ENCODE results near the gene RTEL1. TPM values are rescaled to one million over a fixed set of nuclear protein-coding genes. Genes with fewer than 3 reads are reported as not detected.

Gene RTEL1
- total RNA-seq, 4 donors from 2014 or later, result 14.1 to 87.4 (median 54.2) TPM

DNA sequence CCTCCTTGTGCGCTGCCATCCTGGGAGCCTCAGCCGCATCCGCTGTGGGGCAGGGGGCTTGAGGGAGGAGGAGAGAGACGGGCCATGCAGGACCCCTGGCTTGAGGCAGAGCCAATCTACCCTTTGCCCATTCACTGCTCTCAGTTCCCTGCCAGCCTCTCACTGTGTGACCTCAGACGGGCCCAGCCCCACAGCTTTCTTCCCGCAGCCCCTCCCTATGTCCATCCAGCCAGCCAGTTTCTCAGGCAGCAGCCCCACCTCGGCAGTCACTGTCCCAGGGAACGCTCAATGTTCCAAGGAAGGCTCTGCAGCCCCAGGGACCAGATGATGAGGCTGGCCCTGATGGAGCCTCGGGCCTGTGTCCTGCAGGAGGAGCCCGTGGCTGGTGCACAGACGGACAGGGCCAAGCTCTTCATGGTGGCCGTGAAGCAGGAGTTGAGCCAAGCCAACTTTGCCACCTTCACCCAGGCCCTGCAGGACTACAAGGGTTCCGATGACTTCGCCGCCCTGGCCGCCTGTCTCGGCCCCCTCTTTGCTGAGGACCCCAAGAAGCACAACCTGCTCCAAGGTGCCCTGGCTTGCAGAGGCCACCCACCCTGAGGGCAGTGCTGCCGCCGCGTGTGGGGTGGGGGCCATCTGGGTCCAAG is 34.4 kb downstream of the RTEL1 start:
- peak overlapping the region in 1 of 3 donors; percentile 18 for H3K27ac ChIP-seq
- no peaks in the 10 kb centered on the region for H3K27me3 ChIP-seq
- H3K36me3 ChIP-seq, result peaks cover 8 to 9% of the 10 kb centered on the region in 2 donors
- WGBS, 2 donors, result 78 to 79% methylated on average over 14 to 19 of the region's 20 CpGs
- TF ChIP-seq, protein P1, sequence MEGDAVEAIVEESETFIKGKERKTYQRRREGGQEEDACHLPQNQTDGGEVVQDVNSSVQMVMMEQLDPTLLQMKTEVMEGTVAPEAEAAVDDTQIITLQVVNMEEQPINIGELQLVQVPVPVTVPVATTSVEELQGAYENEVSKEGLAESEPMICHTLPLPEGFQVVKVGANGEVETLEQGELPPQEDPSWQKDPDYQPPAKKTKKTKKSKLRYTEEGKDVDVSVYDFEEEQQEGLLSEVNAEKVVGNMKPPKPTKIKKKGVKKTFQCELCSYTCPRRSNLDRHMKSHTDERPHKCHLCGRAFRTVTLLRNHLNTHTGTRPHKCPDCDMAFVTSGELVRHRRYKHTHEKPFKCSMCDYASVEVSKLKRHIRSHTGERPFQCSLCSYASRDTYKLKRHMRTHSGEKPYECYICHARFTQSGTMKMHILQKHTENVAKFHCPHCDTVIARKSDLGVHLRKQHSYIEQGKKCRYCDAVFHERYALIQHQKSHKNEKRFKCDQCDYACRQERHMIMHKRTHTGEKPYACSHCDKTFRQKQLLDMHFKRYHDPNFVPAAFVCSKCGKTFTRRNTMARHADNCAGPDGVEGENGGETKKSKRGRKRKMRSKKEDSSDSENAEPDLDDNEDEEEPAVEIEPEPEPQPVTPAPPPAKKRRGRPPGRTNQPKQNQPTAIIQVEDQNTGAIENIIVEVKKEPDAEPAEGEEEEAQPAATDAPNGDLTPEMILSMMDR (IDR thresholded peaks at IDR 0.05), result no peak
- no peak for DNase-seq
- peaks cover 11 to 17% of the 10 kb centered on the region in 2 donors for H3K4me1 ChIP-seq
- H3K9me3 ChIP-seq, result no peaks in the 10 kb centered on the region
- no peak overlapping the region for H3K4me3 ChIP-seq (replicated peaks in 1 of 3)
- intact Hi-C loops (cut with DNase I), result no loop called here

DNA sequence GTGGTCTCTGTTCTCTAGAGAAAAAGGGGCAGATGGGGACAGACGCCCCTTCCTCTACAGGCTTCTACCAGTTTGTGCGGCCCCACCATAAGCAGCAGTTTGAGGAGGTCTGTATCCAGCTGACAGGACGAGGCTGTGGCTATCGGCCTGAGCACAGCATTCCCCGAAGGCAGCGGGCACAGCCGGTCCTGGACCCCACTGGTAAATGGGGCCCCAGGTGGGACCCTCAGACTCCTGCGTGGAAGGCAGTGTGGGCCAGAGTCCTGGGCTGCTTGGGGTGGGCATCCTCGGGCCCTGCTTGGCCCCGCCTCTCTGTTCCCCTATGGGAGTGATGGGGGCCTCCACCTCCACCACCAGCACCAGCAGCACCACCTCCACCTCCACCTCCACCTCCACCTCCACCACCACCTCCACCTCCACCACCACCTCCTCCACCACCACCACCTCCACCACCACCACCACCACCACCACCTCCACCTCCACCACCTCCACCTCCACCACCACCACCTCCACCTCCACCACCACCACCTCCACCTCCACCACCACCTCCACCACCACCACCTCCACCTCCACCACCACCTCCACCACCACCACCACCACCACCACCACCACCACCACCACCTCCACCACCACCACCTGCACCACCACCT is 35.1 kb downstream of the RTEL1 start:
- intact Hi-C loops (cut with DNase I), result no loop called here
- Histone ChIP-seq H3K9me3 (no peaks in the 10 kb centered on the region), H3K27ac (no peak overlapping the region), H3K4me3 (replicated peaks in 1 of 3) (no peak overlapping the region), H3K4me1 (peaks cover 11 to 13% of the 10 kb centered on the region in 2 donors), H3K27me3 (no peaks in the 10 kb centered on the region), H3K36me3 (peaks cover 8 to 9% of the 10 kb centered on the region in 2 donors)
- TF ChIP-seq, protein P1 (IDR thresholded peaks at IDR 0.05), result no peak
- TF ChIP-seq POLR2A (IDR thresholded peaks at IDR 0.05), result no peak
- DNase-seq, result no peak
- WGBS, 2 donors, result 81 to 87% methylated on average over 3 to 10 of the region's 10 CpGs

DNA sequence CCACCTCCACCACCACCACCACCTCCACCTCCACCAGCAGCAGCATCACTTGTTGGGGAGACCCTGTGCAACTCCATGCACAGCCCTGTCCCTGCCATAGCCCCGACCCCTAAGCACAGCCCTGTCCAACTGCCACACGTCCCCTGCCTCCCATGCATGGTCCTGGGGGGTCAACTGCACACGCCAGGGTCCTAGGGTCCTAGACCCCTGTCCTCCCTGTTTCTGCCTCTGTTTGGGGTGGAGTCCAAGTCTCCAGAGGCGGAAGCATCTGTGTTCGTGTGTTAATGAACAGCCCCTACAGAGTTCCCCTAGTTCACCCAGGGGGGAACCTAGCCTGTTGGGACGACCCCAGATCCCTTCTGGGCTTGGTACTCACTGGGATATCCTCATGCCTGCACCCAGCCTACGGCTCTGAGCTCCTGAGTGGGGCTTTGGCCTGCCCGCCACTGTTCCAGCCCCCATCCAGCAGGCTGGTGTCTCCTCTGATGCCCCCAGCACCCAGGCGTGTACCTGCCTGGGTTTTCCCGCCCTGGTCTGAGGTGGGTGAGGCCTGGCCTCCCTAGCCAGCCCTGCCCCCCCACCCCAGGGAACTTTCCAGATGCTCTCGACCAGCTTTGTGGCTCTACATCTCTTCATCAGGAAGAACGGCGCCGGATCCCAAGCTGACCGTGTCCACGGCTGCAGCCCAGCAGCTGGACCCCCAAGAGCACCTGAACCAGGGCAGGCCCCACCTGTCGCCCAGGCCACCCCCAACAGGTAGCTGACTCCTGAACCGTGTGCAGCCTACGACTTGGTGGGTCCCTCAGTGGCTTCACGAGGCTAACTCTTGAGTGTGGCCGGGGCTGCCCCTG is 35.8 kb downstream of the RTEL1 start:
- H3K4me3 ChIP-seq (replicated peaks in 1 of 3), result no peak overlapping the region
- H3K27me3 ChIP-seq, result no peaks in the 10 kb centered on the region
- H3K27ac ChIP-seq, result no peak overlapping the region
- H3K36me3 ChIP-seq, result peaks cover 8 to 9% of the 10 kb centered on the region in 2 donors
- DNase-seq, result no peak
- H3K9me3 ChIP-seq, result no peaks in the 10 kb centered on the region
- WGBS, 2 donors, result 93 to 95% methylated on average over 11 to 15 of the region's 21 CpGs
- intact Hi-C loops (cut with DNase I), result no loop called here
- no peak for TF ChIP-seq POLR2A (IDR thresholded peaks at IDR 0.05)
- TF ChIP-seq, protein P1 (IDR thresholded peaks at IDR 0.05), result no peak
- peaks cover 11 to 13% of the 10 kb centered on the region in 2 donors for H3K4me1 ChIP-seq

DNA sequence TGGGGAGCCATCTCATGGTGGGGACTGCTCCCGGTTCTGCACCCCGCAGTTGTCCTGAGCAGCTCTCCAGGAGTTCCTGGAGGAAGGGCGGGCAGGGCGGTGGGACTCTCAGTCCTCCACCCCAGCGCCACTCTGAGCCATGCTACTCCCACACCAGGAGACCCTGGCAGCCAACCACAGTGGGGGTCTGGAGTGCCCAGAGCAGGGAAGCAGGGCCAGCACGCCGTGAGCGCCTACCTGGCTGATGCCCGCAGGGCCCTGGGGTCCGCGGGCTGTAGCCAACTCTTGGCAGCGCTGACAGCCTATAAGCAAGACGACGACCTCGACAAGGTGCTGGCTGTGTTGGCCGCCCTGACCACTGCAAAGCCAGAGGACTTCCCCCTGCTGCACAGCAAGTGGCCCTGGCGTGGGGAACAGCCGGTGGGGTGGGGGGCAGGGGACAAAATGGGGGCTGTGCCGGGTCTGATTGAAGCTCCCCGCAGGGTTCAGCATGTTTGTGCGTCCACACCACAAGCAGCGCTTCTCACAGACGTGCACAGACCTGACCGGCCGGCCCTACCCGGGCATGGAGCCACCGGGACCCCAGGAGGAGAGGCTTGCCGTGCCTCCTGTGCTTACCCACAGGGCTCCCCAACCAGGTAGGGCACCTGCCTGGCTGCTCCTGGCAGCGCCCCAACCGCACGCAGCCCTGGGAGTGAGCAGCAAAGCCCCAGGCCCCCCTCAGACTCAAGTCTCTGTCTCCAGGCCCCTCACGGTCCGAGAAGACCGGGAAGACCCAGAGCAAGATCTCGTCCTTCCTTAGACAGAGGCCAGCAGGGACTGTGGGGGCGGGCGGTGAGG is 36.7 kb downstream of the RTEL1 start:
- no peaks in the 10 kb centered on the region for H3K9me3 ChIP-seq
- no peak overlapping the region for H3K27ac ChIP-seq
- no peak for TF ChIP-seq POLR2A (IDR thresholded peaks at IDR 0.05)
- TF ChIP-seq, protein P1 (IDR thresholded peaks at IDR 0.05), result no peak
- no peak overlapping the region for H3K4me3 ChIP-seq (replicated peaks in 1 of 3)
- no peaks in the 10 kb centered on the region for H3K27me3 ChIP-seq
- DNase-seq, result no peak
- H3K4me1 ChIP-seq, result peaks cover 11 to 21% of the 10 kb centered on the region in 2 donors
- peaks cover 8 to 9% of the 10 kb centered on the region in 2 donors for H3K36me3 ChIP-seq
- 93 to 97% methylated on average over 11 to 13 of the region's 37 CpGs for WGBS, 2 donors
- intact Hi-C loops (cut with DNase I), result no loop called here
